ENCODE results near the gene TNS3. TPM values are rescaled to one million over a fixed set of nuclear protein-coding genes. Genes with fewer than 3 reads are reported as not detected.

Gene TNS3
- total RNA-seq, 1 donor from 2014 or later: 89.8 TPM

- no peak for DNase-seq (ENCODE audit: low spot score in 2 of 2)
- Histone ChIP-seq H3K36me3 (peaks cover 0 to 20% of the 10 kb centered on the region in 2 donors), H3K27me3 (no peaks in the 10 kb centered on the region), H3K4me3 (no peak overlapping the region), H3K9me3 (no peaks in the 10 kb centered on the region), H3K27ac (no peak overlapping the region), H3K4me1 (peaks cover 5 to 25% of the 10 kb centered on the region in 2 donors)
- intact Hi-C loops (cut with DNase I): no loop called here
- TF ChIP-seq CTCF (IDR thresholded peaks at IDR 0.05): no peak
Measured at GRCh38 chr7:47318395-47319182, 263.3 kb downstream of the TNS3 start.

GRCh38 chr7:47317487-47317886 is 264.4 kb downstream of the TNS3 start:
- peak overlapping the region in 1 of 2 donors; percentile 26 for H3K27ac ChIP-seq
- DNase-seq (ENCODE audit: low spot score in 2 of 2): no peak
- no peak for TF ChIP-seq CTCF (IDR thresholded peaks at IDR 0.05)
- no peaks in the 10 kb centered on the region for H3K9me3 ChIP-seq
- no peak overlapping the region for H3K4me3 ChIP-seq
- H3K27me3 ChIP-seq: no peaks in the 10 kb centered on the region
- peaks cover 5 to 27% of the 10 kb centered on the region in 2 donors for H3K4me1 ChIP-seq
- H3K36me3 ChIP-seq: peaks cover 0 to 20% of the 10 kb centered on the region in 2 donors
- intact Hi-C loops (cut with DNase I): no loop called here

GRCh38 chr7:47314728-47315607 is 266.9 kb downstream of the TNS3 start:
- H3K4me1 ChIP-seq: peaks cover 5 to 29% of the 10 kb centered on the region in 2 donors
- H3K4me3 ChIP-seq: peak overlapping the region; percentile 14 to 55
- intact Hi-C loops (cut with DNase I): loop anchor here (1.0 kb wide), 2 partner anchors 13 to 24 kb away; no protein-coding TSS in a partner anchor
- peaks cover 0 to 11% of the 10 kb centered on the region in 2 donors for H3K36me3 ChIP-seq
- DNase-seq (ENCODE audit: low spot score in 2 of 2): peak in 1 of 2 donors; percentile 84
- peak overlapping the region; percentile 76 to 87 for H3K27ac ChIP-seq
- H3K9me3 ChIP-seq: no peaks in the 10 kb centered on the region
- TF ChIP-seq CTCF (IDR thresholded peaks at IDR 0.05): no peak
- no peaks in the 10 kb centered on the region for H3K27me3 ChIP-seq

- DNase-seq (ENCODE audit: low spot score in 2 of 2): no peak
- H3K4me1 ChIP-seq: peaks cover 5 to 32% of the 10 kb centered on the region in 2 donors
- H3K27me3 ChIP-seq: no peaks in the 10 kb centered on the region
- no peak overlapping the region for H3K4me3 ChIP-seq
- no peaks in the 10 kb centered on the region for H3K9me3 ChIP-seq
- intact Hi-C loops (cut with DNase I): no loop called here
- TF ChIP-seq CTCF (IDR thresholded peaks at IDR 0.05): no peak
- H3K36me3 ChIP-seq: peaks cover 0 to 6% of the 10 kb centered on the region in 2 donors
- peak overlapping the region; percentile 76 to 87 for H3K27ac ChIP-seq
Measured at GRCh38 chr7:47314248-47314647, 267.7 kb downstream of the TNS3 start.

GRCh38 chr7:47313564-47313963 is 268.3 kb downstream of the TNS3 start:
- Histone ChIP-seq H3K4me1 (peaks cover 5 to 32% of the 10 kb centered on the region in 2 donors), H3K27me3 (no peaks in the 10 kb centered on the region), H3K9me3 (no peaks in the 10 kb centered on the region), H3K27ac (peak overlapping the region; percentile 76 to 87), H3K4me3 (no peak overlapping the region), H3K36me3 (peaks cover 0 to 4% of the 10 kb centered on the region in 2 donors)
- no peak for DNase-seq (ENCODE audit: low spot score in 2 of 2)
- intact Hi-C loops (cut with DNase I): no loop called here
- no peak for TF ChIP-seq CTCF (IDR thresholded peaks at IDR 0.05)

Measured in ascending aorta (tissue), 2 donors.